ENCODE measurements around the gene PTP4A1.

GRCh38 chr6:63572747-63573075 lies 431 bp downstream of the PTP4A1 start:
- no peak for TF ChIP-seq POLR2A (IDR thresholded peaks at IDR 0.05; ENCODE audit: low read depth, low read length)
- TF ChIP-seq POLR2AphosphoS5 (IDR thresholded peaks at IDR 0.05; ENCODE audit: low read depth, low read length), result no peak
- no peak for TF ChIP-seq TAF1 (IDR thresholded peaks at IDR 0.05; ENCODE audit: borderline replicate concordance, low read depth, low read length)

Data from GM12892 (cell line).